PFSK-1 (cell line): ENCODE data around the gene ITGA11.

Experiments
- FOXP2 ChIP-seq: optimal IDR thresholded peaks from 2 replicates; pipeline ENCODE3; 2011; ENCODE audit warnings: borderline replicate concordance, control low read depth, inconsistent platforms; ENCODE audit not compliant: insufficient read depth; ENCODE audit errors: extremely low read length, extremely low read depth
- POLR2AphosphoS5 ChIP-seq: IDR thresholded peaks from 2 replicates; pipeline ENCODE4 v1.6.1; 2012; ENCODE audit warnings: low read depth, mild to moderate bottlenecking, control low read depth, low read length, moderate library complexity
- REST ChIP-seq, 2 experiments: IDR thresholded peaks; 2 replicates each; pipeline versions ENCODE4 v1.6.1 to v1.8.0; 2011 to 2012; ENCODE audit warnings: low read depth in 2 of 2, low read length in 2 of 2, control low read depth in 1 of 2, inconsistent platforms in 1 of 2, mild to moderate bottlenecking in 1 of 2, moderate library complexity in 1 of 2; ENCODE audit not compliant: insufficient read depth in 1 of 2
- SIN3A ChIP-seq: IDR thresholded peaks from 2 replicates; pipeline ENCODE4 v1.6.1; 2012; ENCODE audit warnings: mild to moderate bottlenecking, low read length, moderate library complexity, borderline replicate concordance; ENCODE audit not compliant: insufficient read depth
- TAF1 ChIP-seq: IDR thresholded peaks from 2 replicates; pipeline ENCODE4 v1.6.1; 2012; ENCODE audit warnings: low read length, control low read depth, borderline replicate concordance; ENCODE audit not compliant: insufficient read depth

GRCh38 chr15:68345481-68345880, 86.5 kb downstream of the ITGA11 start:
- TF ChIP-seq SIN3A (no peak), TAF1 (no peak), REST (IDR thresholded peaks at IDR 0.05; ENCODE audit: insufficient read depth in 1 of 2, low read depth in 2 of 2, low read length in 2 of 2) (no peak), POLR2AphosphoS5 (no peak), FOXP2 (no peak)
